GM12801 (cell line): ENCODE data around the gene ADAMTS20.

Source experiments
- TF ChIP-seq, protein P1 (sequence below): IDR thresholded peaks from one replicate; pipeline ENCODE4 v1.5.1; 2011; ENCODE audit warnings: control low read depth; ENCODE audit not compliant: insufficient read length; ENCODE audit errors: extremely low read depth

Gene ADAMTS20

DNA sequence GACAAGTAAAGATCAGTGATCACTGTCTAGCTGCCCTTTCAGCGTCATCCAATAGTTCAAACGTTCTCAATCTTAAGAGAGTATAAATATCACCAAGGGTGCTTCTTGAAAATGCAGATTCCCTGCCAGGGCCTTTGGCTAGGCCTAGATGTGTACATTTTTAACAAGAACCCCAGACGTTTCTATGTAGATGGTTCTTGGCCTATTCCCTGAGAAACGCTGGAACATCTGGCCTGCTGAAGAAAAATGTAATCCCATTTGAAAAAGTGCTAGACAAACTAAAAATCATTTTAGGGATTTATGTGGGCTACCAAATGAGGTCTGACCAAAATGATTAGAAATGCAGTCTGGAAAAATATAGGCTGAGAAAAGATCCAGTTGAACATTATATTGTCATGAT, 231.7 kb downstream of the ADAMTS20 start:
- TF ChIP-seq, protein P1, sequence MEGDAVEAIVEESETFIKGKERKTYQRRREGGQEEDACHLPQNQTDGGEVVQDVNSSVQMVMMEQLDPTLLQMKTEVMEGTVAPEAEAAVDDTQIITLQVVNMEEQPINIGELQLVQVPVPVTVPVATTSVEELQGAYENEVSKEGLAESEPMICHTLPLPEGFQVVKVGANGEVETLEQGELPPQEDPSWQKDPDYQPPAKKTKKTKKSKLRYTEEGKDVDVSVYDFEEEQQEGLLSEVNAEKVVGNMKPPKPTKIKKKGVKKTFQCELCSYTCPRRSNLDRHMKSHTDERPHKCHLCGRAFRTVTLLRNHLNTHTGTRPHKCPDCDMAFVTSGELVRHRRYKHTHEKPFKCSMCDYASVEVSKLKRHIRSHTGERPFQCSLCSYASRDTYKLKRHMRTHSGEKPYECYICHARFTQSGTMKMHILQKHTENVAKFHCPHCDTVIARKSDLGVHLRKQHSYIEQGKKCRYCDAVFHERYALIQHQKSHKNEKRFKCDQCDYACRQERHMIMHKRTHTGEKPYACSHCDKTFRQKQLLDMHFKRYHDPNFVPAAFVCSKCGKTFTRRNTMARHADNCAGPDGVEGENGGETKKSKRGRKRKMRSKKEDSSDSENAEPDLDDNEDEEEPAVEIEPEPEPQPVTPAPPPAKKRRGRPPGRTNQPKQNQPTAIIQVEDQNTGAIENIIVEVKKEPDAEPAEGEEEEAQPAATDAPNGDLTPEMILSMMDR = no peak

DNA sequence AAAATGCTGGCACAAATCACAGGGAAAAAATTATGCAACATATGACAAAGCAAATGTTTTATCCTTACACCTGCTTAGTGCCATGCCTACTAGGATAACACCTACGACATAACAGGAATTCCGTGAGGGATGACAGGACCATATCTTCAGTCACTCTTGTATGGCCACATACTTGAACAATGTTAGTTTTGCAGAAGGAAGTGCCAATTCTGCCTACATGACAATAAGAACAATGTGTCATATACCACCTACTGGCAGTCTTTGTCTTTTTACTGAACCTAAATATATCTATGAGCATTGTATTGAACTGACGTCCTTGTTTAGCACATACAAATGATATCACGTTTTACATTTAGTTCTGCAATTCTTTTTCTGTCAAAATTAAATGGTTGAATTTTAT, 234.0 kb downstream of the ADAMTS20 start:
- TF ChIP-seq, protein P1 = no peak

DNA sequence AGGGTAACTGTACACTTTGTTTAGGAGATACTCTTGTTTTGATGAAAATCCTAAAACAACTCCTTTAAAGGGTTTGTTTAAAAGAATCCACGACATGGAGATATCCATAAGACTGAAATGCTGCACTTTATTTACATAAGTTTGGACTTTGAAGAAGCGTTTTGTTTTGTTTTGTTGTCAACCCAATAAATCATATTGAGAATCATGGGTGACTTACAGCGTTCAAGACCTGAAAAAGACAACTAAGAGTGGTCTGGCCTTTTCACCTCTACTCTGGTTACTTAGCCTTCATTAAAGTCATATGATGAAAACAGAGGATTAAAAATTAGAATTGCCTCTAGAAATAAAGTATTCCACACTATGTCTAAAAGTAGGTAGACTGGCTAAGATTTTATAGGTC, 234.8 kb downstream of the ADAMTS20 start:
- TF ChIP-seq, protein P1 = no peak

DNA sequence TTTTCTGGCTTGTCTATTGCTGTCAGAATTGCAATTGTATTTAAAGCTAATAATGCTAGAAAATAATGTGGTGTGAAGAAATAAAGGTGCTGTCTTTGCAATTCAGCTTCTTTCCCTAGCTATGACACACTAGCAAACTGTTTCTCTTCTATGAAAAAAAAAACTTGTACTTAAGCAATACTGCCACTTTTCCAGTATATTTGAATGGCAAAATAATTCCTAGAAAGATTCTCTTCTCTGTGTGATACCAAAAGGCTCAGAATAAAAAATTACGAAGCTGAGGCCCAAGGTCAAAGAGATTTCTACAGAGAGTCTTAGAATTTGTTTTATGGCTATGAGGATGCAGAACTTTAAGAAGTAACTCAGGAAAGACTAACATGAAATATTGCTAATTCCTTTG, 235.5 kb downstream of the ADAMTS20 start:
- TF ChIP-seq, protein P1 = no peak

DNA sequence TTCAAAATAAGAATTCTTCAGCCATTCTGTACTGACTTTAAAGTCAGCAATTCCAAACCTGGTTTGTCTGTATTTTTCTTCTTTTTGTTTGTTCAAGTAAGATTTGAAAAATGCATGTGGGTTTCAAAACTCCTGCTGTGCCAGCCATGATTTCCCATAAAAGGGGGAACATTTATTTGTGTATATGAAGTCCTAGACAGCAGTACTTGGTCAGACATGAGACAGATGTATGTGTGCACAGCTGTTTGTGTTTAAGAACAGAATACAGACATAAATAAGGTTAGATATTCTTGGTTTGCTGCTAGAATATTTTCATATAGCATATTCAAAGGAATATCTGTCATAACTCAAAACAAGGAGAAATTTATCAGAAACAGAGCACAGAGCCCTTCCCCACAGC, 236.0 kb downstream of the ADAMTS20 start:
- TF ChIP-seq, protein P1 = no peak

DNA sequence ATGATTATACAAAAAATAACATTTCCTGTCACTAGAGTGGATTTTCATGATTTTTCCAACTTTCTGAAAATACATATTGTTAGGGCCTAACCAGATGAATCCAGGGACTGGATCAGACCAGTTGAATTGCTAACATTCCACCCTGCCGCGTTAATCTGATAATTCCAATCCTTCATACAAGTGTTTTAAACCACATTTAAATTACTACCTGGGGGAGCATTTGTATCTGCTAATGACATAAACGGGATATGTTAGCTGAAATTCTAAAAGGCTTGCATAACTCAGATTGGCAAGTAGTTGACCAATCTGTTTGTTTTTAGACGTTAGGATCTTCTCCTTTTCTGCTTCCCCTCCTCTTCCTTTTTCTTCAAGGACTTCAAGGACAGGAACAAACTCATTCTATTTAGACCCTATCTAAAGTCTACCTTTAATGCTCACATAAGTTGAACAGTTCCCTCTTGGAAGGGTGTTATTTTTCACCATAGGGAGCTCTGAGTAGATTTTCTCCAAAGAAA, 239.0 kb downstream of the ADAMTS20 start:
- TF ChIP-seq, protein P1 = no peak

DNA sequence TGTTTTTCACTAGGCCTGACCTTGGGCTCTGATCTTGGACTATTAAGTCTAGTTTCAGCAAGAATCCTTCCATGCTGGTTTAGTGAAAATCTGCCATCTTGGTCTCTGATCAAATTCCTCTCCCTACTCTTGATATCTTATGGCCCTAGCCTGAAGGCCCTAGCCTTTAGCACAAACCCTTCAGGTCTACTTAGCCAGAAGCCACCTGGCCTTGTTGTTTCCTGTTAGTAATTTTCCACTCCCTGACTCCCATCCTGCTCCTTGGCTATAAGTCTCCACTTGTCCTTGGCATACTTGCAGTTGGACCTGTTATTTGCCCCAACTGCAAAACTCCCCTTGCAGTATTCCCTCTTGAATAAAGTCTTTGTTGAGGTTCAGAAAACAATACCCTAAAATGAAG, 241.4 kb downstream of the ADAMTS20 start:
- TF ChIP-seq, protein P1 = no peak

DNA sequence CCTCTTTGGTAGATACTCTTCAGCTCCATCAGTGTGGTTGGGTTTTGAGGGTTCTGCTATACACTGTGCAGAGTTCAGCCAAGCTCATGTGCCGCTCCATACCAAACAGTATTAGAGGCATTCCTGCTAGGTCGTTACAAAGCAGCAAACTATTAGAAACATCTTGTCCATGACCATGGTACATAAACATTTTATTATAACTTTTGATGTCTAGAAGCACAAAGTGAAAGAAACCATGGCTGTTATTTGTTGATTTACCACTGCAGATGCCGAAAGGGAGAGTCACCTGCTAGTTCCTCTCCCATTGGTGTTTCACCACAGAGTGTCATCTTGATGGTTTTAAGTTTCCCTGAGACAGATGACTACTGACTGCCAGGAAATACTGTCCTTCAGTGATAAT, 242.0 kb downstream of the ADAMTS20 start:
- TF ChIP-seq, protein P1 = no peak
